ENCODE measurements around the gene EMILIN2. TPM values are rescaled to one million over a fixed set of nuclear protein-coding genes. Genes with fewer than 3 reads are reported as not detected.

Gene EMILIN2
- total RNA-seq, 1 donor from 2014 or later: 6.8 TPM

GRCh38 chr18:2916184-2916583 lies 69.4 kb downstream of the EMILIN2 start:
- no peak overlapping the region for H3K4me3 Mint-ChIP-seq (ENCODE audit: unreplicated experiment)
- peaks cover 7% of the 10 kb centered on the region for H3K27me3 Mint-ChIP-seq (ENCODE audit: unreplicated experiment)
- H3K27ac Mint-ChIP-seq (ENCODE audit: unreplicated experiment): no peak overlapping the region
- TF ChIP-seq, protein P1, sequence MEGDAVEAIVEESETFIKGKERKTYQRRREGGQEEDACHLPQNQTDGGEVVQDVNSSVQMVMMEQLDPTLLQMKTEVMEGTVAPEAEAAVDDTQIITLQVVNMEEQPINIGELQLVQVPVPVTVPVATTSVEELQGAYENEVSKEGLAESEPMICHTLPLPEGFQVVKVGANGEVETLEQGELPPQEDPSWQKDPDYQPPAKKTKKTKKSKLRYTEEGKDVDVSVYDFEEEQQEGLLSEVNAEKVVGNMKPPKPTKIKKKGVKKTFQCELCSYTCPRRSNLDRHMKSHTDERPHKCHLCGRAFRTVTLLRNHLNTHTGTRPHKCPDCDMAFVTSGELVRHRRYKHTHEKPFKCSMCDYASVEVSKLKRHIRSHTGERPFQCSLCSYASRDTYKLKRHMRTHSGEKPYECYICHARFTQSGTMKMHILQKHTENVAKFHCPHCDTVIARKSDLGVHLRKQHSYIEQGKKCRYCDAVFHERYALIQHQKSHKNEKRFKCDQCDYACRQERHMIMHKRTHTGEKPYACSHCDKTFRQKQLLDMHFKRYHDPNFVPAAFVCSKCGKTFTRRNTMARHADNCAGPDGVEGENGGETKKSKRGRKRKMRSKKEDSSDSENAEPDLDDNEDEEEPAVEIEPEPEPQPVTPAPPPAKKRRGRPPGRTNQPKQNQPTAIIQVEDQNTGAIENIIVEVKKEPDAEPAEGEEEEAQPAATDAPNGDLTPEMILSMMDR (IDR thresholded peaks at IDR 0.05; ENCODE audit: unreplicated experiment): no peak
- DNase-seq (ENCODE audit: low spot score): no peak
- H3K4me1 Mint-ChIP-seq (ENCODE audit: unreplicated experiment): peaks cover 15% of the 10 kb centered on the region
- peaks cover 33% of the 10 kb centered on the region for H3K36me3 Mint-ChIP-seq (ENCODE audit: low read depth, unreplicated experiment)
- no peaks in the 10 kb centered on the region for H3K9me3 Mint-ChIP-seq (ENCODE audit: unreplicated experiment)

- peaks cover 39% of the 10 kb centered on the region for H3K36me3 Mint-ChIP-seq (ENCODE audit: low read depth, unreplicated experiment)
- no peak overlapping the region for H3K27ac Mint-ChIP-seq (ENCODE audit: unreplicated experiment)
- H3K9me3 Mint-ChIP-seq (ENCODE audit: unreplicated experiment): no peaks in the 10 kb centered on the region
- H3K4me3 Mint-ChIP-seq (ENCODE audit: unreplicated experiment): peak overlapping the region; percentile 38
- H3K27me3 Mint-ChIP-seq (ENCODE audit: unreplicated experiment): peaks cover 5% of the 10 kb centered on the region
- no peak for DNase-seq (ENCODE audit: low spot score)
- TF ChIP-seq, protein P1 (IDR thresholded peaks at IDR 0.05; ENCODE audit: unreplicated experiment): no peak
- H3K4me1 Mint-ChIP-seq (ENCODE audit: unreplicated experiment): peaks cover 15% of the 10 kb centered on the region
Measured at GRCh38 chr18:2917259-2918047, 70.6 kb downstream of the EMILIN2 start.

GRCh38 chr18:2918761-2919550 lies 72.2 kb downstream of the EMILIN2 start:
- TF ChIP-seq, protein P1 (IDR thresholded peaks at IDR 0.05; ENCODE audit: unreplicated experiment): no peak
- H3K36me3 Mint-ChIP-seq (ENCODE audit: low read depth, unreplicated experiment): peaks cover 31% of the 10 kb centered on the region
- H3K4me1 Mint-ChIP-seq (ENCODE audit: unreplicated experiment): peaks cover 19% of the 10 kb centered on the region

DNA sequence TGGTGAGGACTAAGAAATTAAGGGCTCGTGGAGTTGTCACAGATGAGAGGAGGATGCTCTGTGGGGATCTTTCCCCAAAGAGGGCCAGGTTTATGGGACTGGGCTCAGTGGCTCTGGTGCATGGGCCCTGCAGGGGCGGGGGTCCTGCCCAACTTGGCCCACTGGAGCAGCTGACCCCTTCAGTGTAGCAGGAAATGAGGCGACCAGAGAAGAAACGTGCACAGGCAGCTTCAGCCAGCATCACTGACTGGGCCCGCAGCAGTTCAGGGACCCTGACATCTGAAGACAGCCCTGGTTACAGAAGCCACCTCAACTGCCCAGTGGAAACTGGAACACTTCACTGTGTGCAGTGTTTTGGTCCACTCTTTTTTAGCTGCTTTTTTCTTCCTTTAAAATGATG lies 72.8 kb downstream of the EMILIN2 start:
- peaks cover 22% of the 10 kb centered on the region for H3K4me1 Mint-ChIP-seq (ENCODE audit: unreplicated experiment)

More at GRCh38 chr18:2918761-2919550, 72.2 kb downstream of the EMILIN2 start:
- no peak for DNase-seq (ENCODE audit: low spot score)
- Mint-ChIP-seq H3K27me3 (ENCODE audit: unreplicated experiment) (peaks cover 2% of the 10 kb centered on the region), H3K9me3 (ENCODE audit: unreplicated experiment) (no peaks in the 10 kb centered on the region), H3K4me3 (ENCODE audit: unreplicated experiment) (no peak overlapping the region), H3K27ac (ENCODE audit: unreplicated experiment) (no peak overlapping the region)

More for the DNA sequence above, 72.8 kb downstream of the EMILIN2 start:
- Mint-ChIP-seq H3K27ac (ENCODE audit: unreplicated experiment) (peak overlapping the region; percentile 30), H3K9me3 (ENCODE audit: unreplicated experiment) (no peaks in the 10 kb centered on the region), H3K36me3 (ENCODE audit: low read depth, unreplicated experiment) (peaks cover 31% of the 10 kb centered on the region), H3K27me3 (ENCODE audit: unreplicated experiment) (peaks cover 2% of the 10 kb centered on the region), H3K4me3 (ENCODE audit: unreplicated experiment) (no peak overlapping the region)
- no peak for DNase-seq (ENCODE audit: low spot score)
- TF ChIP-seq, protein P1 (IDR thresholded peaks at IDR 0.05; ENCODE audit: unreplicated experiment): no peak
